ENCODE results near the gene TSPAN6. TPM values are rescaled to one million over a fixed set of nuclear protein-coding genes. Genes with fewer than 3 reads are reported as not detected.

TSPAN6 gene
- total and polyA plus RNA-seq, 4 donors = 42.6 to 97.6 (median 54.6) TPM

DNA sequence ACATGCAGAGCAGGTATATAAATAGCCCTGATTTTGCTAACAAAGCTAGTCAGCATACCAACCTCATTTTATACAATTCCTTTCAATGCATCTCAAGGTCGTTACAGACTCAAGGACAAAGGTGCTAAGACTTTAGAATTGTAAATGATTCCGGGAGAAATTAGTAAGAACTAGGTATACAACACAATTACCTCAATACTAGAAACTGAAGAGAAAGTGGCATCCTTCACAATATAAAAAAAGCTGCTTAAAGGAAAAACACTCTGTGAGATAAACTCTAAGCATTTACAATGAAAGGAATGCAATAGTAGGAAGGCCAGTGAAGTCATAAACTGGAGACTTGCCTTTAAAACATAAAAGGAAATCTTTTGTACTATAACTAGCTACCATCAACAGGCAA is 40.0 kb downstream of the TSPAN6 start (continued):
- TF ChIP-seq TAF1 (conservative IDR thresholded peaks at IDR 0.05) (no peak), RXRA (IDR thresholded peaks at IDR 0.05) (no peak), JUND (IDR thresholded peaks at IDR 0.05) (no peak)
- TF ChIP-seq, protein P1, sequence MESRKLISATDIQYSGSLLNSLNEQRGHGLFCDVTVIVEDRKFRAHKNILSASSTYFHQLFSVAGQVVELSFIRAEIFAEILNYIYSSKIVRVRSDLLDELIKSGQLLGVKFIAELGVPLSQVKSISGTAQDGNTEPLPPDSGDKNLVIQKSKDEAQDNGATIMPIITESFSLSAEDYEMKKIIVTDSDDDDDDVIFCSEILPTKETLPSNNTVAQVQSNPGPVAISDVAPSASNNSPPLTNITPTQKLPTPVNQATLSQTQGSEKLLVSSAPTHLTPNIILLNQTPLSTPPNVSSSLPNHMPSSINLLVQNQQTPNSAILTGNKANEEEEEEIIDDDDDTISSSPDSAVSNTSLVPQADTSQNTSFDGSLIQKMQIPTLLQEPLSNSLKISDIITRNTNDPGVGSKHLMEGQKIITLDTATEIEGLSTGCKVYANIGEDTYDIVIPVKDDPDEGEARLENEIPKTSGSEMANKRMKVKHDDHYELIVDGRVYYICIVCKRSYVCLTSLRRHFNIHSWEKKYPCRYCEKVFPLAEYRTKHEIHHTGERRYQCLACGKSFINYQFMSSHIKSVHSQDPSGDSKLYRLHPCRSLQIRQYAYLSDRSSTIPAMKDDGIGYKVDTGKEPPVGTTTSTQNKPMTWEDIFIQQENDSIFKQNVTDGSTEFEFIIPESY (IDR thresholded peaks at IDR 0.05) = no peak

DNA sequence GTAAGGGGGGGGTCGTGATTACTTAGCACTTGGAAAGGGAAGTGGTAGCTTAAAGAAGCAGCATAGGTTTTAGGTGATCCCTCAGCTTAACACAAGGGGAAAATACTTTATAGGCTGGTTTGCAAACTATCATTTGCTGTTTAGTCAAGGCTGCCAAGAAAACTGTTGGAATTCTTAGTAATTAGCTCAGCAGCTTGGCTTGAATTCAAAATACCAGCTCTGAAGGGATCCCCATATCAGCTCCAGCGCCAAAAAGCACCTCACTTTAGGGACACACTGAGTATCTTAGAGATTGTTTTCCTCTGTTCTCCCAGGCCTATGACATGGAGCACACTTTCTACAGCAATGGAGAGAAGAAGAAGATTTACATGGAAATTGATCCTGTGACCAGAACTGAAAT is 43.0 kb downstream of the TSPAN6 start:
- no peak for DNase-seq (ENCODE audit: low spot score)

DNA sequence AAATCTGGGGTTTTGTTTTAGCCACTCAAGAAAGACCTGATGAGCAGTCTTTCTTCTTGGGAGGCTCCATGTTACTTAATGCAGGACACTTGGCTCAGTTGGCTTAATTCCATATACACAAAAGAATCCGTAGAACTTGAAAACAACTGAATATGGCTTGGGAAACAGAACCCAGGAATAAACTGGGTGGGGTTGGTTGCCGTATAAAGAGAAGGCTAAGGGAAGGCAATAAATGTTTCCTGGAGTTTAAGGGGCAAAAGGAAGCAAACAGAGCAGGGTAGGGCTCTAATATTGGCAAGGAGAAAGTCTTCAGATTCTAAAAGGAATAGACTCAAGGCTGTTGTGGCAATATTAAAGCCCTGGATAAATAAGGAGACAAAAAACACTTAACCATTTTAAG is 43.5 kb downstream of the TSPAN6 start:
- 62% methylated on average over 2 of the region's 2 CpGs for WGBS
- Histone ChIP-seq H3K9me3 (ENCODE audit: control insufficient read depth in 4 of 4, low read length in 3 of 4) (no peaks in the 10 kb centered on the region), H3K4me3 (ENCODE audit: low read depth in 1 of 3, low read length in 3 of 3) (no peak overlapping the region), H3K36me3 (ENCODE audit: control insufficient read depth in 4 of 4, insufficient read depth in 3 of 4, low read depth in 1 of 4, low read length in 3 of 4) (no peaks in the 10 kb centered on the region), H3K9ac (ENCODE audit: low read depth in 1 of 2, low read length in 2 of 2) (no peak overlapping the region), H3K4me1 (ENCODE audit: control insufficient read depth in 4 of 4, insufficient read depth in 4 of 4, low read length in 3 of 4) (no peaks in the 10 kb centered on the region), H3K27ac (ENCODE audit: low read depth in 1 of 2, low read length in 2 of 2) (no peak overlapping the region), H3K27me3 (ENCODE audit: control insufficient read depth in 4 of 4, insufficient read depth in 4 of 4, low read length in 3 of 4) (no peaks in the 10 kb centered on the region)
- TF ChIP-seq SP1 (IDR thresholded peaks at IDR 0.05) = no peak
- no peak for TF ChIP-seq FOXA2 (IDR thresholded peaks at IDR 0.05)
- no peak for TF ChIP-seq TAF1 (conservative IDR thresholded peaks at IDR 0.05)
- no peak for TF ChIP-seq GABPA (IDR thresholded peaks at IDR 0.05 in 1 of 2, conservative IDR thresholded peaks at IDR 0.05 in 1 of 2)
- TF ChIP-seq JUND (IDR thresholded peaks at IDR 0.05) = no peak
- TF ChIP-seq EGR1 (IDR thresholded peaks at IDR 0.05; ENCODE audit: low read depth in 2 of 2) = no peak
- TF ChIP-seq HNF4G (IDR thresholded peaks at IDR 0.05) = no peak
- TF ChIP-seq, protein P2, sequence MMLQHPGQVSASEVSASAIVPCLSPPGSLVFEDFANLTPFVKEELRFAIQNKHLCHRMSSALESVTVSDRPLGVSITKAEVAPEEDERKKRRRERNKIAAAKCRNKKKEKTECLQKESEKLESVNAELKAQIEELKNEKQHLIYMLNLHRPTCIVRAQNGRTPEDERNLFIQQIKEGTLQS (IDR thresholded peaks at IDR 0.05) = no peak
- TF ChIP-seq NR2F2 (IDR thresholded peaks at IDR 0.05) = no peak
- no peak for TF ChIP-seq FOXA1 (IDR thresholded peaks at IDR 0.05)
- no peak for TF ChIP-seq RAD21 (IDR thresholded peaks at IDR 0.05)
- TF ChIP-seq YY1 (IDR thresholded peaks at IDR 0.05) = no peak
- no peak for TF ChIP-seq RXRA (IDR thresholded peaks at IDR 0.05)
- TF ChIP-seq, protein P3, sequence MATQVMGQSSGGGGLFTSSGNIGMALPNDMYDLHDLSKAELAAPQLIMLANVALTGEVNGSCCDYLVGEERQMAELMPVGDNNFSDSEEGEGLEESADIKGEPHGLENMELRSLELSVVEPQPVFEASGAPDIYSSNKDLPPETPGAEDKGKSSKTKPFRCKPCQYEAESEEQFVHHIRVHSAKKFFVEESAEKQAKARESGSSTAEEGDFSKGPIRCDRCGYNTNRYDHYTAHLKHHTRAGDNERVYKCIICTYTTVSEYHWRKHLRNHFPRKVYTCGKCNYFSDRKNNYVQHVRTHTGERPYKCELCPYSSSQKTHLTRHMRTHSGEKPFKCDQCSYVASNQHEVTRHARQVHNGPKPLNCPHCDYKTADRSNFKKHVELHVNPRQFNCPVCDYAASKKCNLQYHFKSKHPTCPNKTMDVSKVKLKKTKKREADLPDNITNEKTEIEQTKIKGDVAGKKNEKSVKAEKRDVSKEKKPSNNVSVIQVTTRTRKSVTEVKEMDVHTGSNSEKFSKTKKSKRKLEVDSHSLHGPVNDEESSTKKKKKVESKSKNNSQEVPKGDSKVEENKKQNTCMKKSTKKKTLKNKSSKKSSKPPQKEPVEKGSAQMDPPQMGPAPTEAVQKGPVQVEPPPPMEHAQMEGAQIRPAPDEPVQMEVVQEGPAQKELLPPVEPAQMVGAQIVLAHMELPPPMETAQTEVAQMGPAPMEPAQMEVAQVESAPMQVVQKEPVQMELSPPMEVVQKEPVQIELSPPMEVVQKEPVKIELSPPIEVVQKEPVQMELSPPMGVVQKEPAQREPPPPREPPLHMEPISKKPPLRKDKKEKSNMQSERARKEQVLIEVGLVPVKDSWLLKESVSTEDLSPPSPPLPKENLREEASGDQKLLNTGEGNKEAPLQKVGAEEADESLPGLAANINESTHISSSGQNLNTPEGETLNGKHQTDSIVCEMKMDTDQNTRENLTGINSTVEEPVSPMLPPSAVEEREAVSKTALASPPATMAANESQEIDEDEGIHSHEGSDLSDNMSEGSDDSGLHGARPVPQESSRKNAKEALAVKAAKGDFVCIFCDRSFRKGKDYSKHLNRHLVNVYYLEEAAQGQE (IDR thresholded peaks at IDR 0.05) = no peak
- DNase-seq (ENCODE audit: low spot score) = no peak

More for the DNA sequence above, 43.0 kb downstream of the TSPAN6 start:
- no peaks in the 10 kb centered on the region for H3K9me3 ChIP-seq (ENCODE audit: control insufficient read depth in 4 of 4, low read length in 3 of 4)
- no peaks in the 10 kb centered on the region for H3K36me3 ChIP-seq (ENCODE audit: control insufficient read depth in 4 of 4, insufficient read depth in 3 of 4, low read depth in 1 of 4, low read length in 3 of 4)
- H3K27ac ChIP-seq (ENCODE audit: low read depth in 1 of 2, low read length in 2 of 2) = no peak overlapping the region
- H3K4me3 ChIP-seq (ENCODE audit: low read depth in 1 of 3, low read length in 3 of 3) = no peak overlapping the region
- no peaks in the 10 kb centered on the region for H3K4me1 ChIP-seq (ENCODE audit: control insufficient read depth in 4 of 4, insufficient read depth in 4 of 4, low read length in 3 of 4)
- TF ChIP-seq RXRA (IDR thresholded peaks at IDR 0.05) = no peak
- no peak for TF ChIP-seq TAF1 (conservative IDR thresholded peaks at IDR 0.05)
- TF ChIP-seq EGR1 (IDR thresholded peaks at IDR 0.05; ENCODE audit: low read depth in 2 of 2) = no peak
- TF ChIP-seq, protein P4, sequence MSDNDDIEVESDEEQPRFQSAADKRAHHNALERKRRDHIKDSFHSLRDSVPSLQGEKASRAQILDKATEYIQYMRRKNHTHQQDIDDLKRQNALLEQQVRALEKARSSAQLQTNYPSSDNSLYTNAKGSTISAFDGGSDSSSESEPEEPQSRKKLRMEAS (IDR thresholded peaks at IDR 0.05) = no peak
- no peak for TF ChIP-seq NR2F2 (IDR thresholded peaks at IDR 0.05)
- TF ChIP-seq, protein P1 (IDR thresholded peaks at IDR 0.05) = no peak
- TF ChIP-seq RAD21 (IDR thresholded peaks at IDR 0.05) = no peak
- no peak for TF ChIP-seq JUND (IDR thresholded peaks at IDR 0.05)
- TF ChIP-seq HNF4A (conservative IDR thresholded peaks at IDR 0.05) = no peak
- H3K27me3 ChIP-seq (ENCODE audit: control insufficient read depth in 4 of 4, insufficient read depth in 4 of 4, low read length in 3 of 4) = no peaks in the 10 kb centered on the region
- no peak overlapping the region for H3K9ac ChIP-seq (ENCODE audit: low read depth in 1 of 2, low read length in 2 of 2)
- 32% methylated on average over 2 of the region's 2 CpGs for WGBS

Data from liver (tissue), 9 donors.